HG02943 (cell line): Measurements from ENCODE around the gene EPO.
"Not testable (repeated sequence)": the region's sequence is repeated elsewhere in the genome, so short reads cannot be mapped to it uniquely, and the experiment has no call there.

ENCODE experiments used
- ATAC-seq: cut with Tn5 transposase; IDR thresholded peaks from one replicate; pipeline ENCODE4 v1.9.1; 2021; ENCODE audit warnings: mild to moderate bottlenecking, low read depth, moderate library complexity; ENCODE audit not compliant: unreplicated experiment

EPO gene

GRCh38 chr7:100731937-100732636 lies 11.8 kb downstream of the EPO start:
- no peak for ATAC-seq

DNA sequence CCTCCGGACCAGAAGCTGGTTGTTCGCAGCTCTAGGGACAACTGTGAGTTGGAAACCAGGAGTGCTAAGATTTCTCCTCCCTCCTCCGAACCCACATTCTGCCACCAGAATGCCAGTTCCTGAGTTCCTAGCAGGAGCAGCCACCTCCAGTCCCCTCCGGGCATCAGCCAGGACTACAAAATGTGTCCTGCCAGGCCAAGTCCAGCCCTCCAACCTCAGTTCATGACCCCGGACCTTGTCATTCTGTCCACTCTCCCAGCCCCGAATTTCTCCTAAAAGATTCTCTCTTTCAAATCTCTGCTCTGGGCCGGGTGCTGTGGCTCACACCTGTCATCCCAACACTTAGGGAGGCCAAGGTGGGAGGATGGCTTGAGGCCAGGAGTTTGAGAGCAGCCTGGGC lies 15.5 kb downstream of the EPO start:
- ATAC-seq = no peak

- no peak for ATAC-seq
Observed at GRCh38 chr7:100736671-100737070, 16.4 kb downstream of the EPO start.

DNA sequence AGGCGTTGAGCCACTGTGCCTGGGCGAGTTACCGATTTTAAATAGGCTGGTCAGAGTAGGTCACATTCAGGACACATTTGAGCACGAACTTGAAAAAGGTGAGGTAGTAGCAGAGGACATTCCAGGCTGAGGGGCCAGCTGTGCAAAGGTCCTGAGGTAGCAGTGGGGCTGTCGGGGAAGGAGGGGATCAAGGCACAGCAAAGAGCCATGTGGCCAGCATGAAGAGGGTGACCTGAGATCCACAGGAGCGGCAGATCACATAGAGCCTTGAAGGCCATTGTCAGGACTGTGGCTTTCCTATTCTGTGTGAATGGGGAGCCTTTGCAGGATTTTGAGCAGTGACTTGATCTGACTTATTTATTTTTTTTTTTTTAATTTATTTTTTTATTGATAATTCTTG lies 19.7 kb downstream of the EPO start:
- ATAC-seq = no peak

DNA sequence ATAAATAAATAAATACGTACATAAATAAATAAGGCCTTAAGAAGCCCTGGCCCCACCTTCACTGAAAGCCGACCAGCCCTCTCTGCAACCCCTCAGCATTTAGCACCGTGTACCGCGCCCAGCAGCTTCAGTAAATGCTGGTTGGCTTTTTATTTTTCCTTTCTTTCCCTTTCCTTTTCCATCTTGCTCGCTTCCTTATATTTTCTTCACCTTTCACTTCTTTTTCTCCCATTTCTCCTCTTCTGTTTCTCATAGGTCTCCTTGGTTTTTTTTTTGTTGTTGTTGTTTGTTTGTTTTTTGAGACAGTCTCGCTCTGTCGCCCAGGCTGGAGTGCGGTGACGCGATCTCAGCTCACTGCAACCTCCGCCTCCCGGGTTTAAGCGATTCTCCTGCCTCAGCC lies 24.3 kb downstream of the EPO start:
- no peak for ATAC-seq

DNA sequence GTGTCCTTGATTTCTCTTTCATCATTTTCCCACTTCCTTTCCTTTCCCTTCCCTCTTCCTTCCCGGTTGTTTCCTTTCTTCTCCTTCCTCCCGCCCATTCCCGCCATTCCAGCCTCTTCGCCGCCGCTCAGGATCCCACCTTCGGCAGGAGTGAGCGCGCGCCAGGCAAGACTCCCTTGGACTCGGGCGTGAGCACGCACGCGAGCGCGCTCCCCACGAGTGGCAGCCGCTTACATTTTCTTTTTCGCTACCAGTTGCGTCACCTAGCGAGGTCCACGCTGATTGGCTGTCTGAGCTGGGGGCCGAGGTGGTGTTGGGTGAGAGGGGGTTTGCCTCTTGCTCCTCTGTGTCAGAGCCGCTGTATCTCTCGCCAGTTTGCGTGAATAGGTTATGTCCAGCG lies 24.9 kb downstream of the EPO start:
- ATAC-seq = no peak

GRCh38 chr7:100752994-100753393 lies 32.7 kb downstream of the EPO start:
- no peak for ATAC-seq

- no peak for ATAC-seq
Observed at GRCh38 chr7:100753750-100754149, 33.5 kb downstream of the EPO start.

DNA sequence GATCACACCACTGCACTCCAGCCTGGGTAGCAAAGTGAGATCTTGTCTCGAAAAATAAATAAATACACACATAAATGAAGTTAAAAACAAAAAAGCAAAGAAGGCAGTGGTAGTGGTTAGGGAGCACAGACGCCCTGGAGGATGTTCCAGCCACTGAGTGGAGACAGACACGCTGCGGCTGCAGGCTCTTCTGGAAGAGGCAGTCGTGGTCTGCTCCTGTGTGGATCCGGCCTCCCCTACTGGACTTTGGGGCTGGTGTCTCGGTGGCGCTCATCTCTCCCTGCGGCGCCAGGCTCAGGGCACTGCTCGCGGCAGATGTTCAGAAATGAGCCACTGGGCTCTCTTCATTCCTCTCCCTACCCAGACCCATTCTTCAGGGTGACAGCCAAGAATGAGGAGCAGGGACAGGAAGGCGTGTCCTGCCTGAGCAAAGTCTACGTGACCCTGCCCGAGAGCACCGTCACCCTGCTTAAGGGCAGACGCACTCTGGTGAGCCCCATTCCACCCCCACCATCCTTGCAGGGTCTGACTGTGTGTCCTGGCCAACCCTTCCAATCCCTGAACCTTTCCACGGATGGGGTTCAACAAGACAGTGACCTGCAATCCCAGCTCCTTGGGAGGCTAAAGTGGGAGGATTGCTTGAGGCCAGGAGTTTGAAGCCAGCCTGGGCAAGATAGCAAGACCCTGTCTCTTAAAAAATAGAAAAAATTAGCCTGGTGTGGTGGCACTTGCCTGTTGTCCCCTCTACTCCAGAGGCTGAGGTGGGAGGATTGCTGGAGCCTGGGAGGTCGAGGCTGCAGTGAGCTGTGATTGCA lies 39.3 kb downstream of the EPO start:
- ATAC-seq = no peak

DNA sequence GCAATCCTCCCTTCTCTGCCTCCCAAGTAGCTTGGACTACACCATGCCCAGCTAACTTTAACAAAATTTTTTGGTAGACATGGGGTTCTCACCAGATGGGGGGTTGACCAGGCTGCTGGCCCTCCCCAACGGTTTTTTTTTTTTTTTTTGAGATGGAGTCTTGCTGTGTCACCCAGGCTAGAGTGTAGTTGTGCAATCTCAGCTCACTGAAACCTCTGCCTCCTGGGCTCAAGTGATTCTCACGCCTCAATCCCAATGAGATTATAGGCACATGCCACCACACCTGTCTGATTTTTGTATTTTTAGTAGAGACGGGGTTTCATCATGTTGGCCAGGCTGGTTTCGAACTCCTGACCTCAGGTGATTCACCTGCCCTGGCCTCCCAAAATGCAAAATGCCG lies 42.6 kb downstream of the EPO start:
- ATAC-seq = not testable (repeated sequence)

DNA sequence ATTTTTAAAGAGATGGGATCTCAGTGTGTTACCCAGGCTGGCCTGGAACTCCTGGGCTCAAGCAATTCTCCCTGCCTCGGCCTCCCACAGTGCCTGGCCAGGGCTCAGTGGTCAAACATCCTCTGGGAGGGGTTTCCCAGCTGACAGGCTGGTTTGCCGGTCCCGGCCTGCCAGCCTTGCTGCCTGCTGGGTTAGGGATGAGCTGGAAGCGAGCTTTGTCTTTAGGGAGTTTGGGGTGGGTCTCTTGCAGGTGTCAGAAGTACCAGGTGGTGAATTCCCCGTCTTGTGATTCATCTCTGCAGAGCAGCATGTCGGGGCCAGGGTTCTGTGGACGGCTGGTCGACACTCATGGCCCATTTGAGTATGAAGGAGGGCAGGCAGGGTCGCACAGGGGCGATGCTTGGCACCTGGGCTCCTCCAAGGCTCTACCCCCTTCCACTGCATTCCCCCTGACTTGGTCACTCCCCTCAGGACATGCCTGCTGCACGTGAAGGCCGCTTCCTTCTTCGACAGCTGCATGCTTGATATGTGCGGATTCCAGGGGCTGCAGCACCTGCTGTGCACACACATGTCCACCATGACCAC lies 43.4 kb downstream of the EPO start:
- ATAC-seq = no peak

DNA sequence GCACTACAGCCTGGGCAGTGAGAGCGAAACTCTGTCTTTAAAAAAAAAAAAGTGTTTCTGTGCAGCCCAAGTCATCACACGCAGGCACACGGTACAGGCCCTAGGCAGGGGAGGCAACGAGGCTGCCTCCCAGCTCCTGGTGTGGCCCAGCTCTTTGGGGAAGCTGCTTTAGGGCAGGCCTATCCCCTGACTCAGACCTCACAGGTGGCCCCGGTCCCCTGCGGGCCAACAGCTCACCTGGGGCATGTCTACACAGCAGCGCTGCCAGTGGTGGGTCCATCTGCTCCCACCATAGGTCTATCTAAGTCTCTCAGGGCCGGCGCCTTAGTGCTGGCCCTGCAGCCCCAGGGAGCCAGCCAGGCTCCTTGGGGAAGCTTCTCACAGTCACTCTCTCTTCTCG lies 44.6 kb downstream of the EPO start:
- no peak for ATAC-seq

DNA sequence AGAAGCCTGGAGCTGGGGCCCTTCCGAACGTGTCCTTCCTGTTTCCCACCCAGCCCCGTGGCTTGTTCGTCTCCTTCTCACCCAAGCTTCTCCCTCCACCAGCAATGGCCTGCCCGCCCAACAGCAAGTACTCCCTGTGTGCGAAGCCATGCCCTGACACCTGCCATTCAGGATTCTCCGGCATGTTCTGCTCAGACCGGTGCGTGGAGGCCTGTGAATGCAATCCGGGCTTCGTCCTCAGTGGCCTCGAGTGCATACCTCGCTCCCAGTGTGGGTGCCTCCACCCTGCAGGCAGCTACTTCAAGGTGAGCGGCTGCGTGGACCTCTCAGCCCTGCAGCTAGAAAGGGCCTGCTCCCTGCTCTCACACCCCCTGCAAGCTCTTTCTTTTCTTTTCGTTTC lies 45.0 kb downstream of the EPO start:
- ATAC-seq = no peak

GRCh38 chr7:100768784-100769183 lies 48.5 kb downstream of the EPO start:
- no peak for ATAC-seq
